Effector memory CD8-positive, alpha-beta T cell (primary cell): ENCODE measurements around the gene KLRB1.
A peak's percentile ranks its signal among the peaks of the same experiment; 100 is the strongest.
"Not testable (repeated sequence)": the region's sequence is repeated elsewhere in the genome, so short reads cannot be mapped to it uniquely, and the experiment has no call there.

Source experiments
- ATAC-seq: fragments of 150-1000 bp; cut with Tn5 transposase; replicated peaks from 2 replicates; pipeline ENCODE4 v1.10.0; 2021; ENCODE audit warnings: mild to moderate bottlenecking, moderate library complexity
- DNase-seq, 3 experiments: peaks; one replicate each; pipeline ENCODE4 v3.0.0; 2021
- H3K27ac Mint-ChIP-seq, 2 donors: one replicate each; pipeline ENCODE4 v1.8.0; 2022; ENCODE audit warnings: mild to moderate bottlenecking in 2 of 2, mixed read lengths in 2 of 2, moderate library complexity in 2 of 2
- H3K27me3 Mint-ChIP-seq, 2 donors: one replicate each; pipeline ENCODE4 v1.8.0; 2022; ENCODE audit warnings: mixed read lengths in 2 of 2
- H3K36me3 Mint-ChIP-seq: one replicate; pipeline ENCODE4 v1.8.0; 2022; ENCODE audit warnings: mild to moderate bottlenecking, moderate library complexity, mixed read lengths; ENCODE audit not compliant: insufficient read depth
- H3K4me1 Mint-ChIP-seq, 2 donors: one replicate each; pipeline ENCODE4 v1.8.0; 2022; ENCODE audit warnings: low read depth in 2 of 2, mixed read lengths in 2 of 2
- H3K4me3 Mint-ChIP-seq, 2 donors: one replicate each; pipeline ENCODE4 v1.8.0; 2022; ENCODE audit warnings: mild to moderate bottlenecking in 2 of 2, mixed read lengths in 2 of 2, moderate library complexity in 2 of 2
- H3K9me3 Mint-ChIP-seq, 2 donors: one replicate each; pipeline ENCODE4 v1.8.0; 2022; ENCODE audit warnings: mixed read lengths in 2 of 2

KLRB1 gene

GRCh38 chr12:9610606-9611005, 2.9 kb upstream of the KLRB1 start:
- H3K27me3 Mint-ChIP-seq, H3K9me3 Mint-ChIP-seq, ATAC-seq, H3K27ac Mint-ChIP-seq, DNase-seq, H3K4me3 Mint-ChIP-seq: not testable (repeated sequence)
- peaks cover 19% of the 10 kb centered on the region for H3K36me3 Mint-ChIP-seq
- H3K4me1 Mint-ChIP-seq: peaks cover 47 to 59% of the 10 kb centered on the region in 2 donors

- Mint-ChIP-seq H3K36me3 (peaks cover 26% of the 10 kb centered on the region), H3K9me3 (peaks cover 0 to 8% of the 10 kb centered on the region in 2 donors), H3K27ac (peak overlapping the region; percentile 83 to 89), H3K4me1 (peaks cover 28 to 33% of the 10 kb centered on the region in 2 donors), H3K27me3 (no peaks in the 10 kb centered on the region), H3K4me3 (peak overlapping the region; percentile 80 to 81)
- ATAC-seq (peak; percentile 44), DNase-seq (no peak)
These were observed 862 bp downstream of the KLRB1 start for GRCh38 chr12:9606736-9607372.

- ATAC-seq: peak; percentile 57
- peak overlapping the region in 1 of 2 donors; percentile 90 for H3K27ac Mint-ChIP-seq
- H3K4me3 Mint-ChIP-seq: peak overlapping the region; percentile 70 to 74
- H3K4me1 Mint-ChIP-seq: peaks cover 22 to 29% of the 10 kb centered on the region in 2 donors
- H3K9me3 Mint-ChIP-seq: peaks cover 0 to 2% of the 10 kb centered on the region in 2 donors
- peaks cover 28% of the 10 kb centered on the region for H3K36me3 Mint-ChIP-seq
- DNase-seq: no peak
- H3K27me3 Mint-ChIP-seq: no peaks in the 10 kb centered on the region
These were observed 1.5 kb downstream of the KLRB1 start for GRCh38 chr12:9606247-9606646.

GRCh38 chr12:9605483-9605882, 2.2 kb downstream of the KLRB1 start:
- peak overlapping the region; percentile 70 to 74 for H3K4me3 Mint-ChIP-seq

GRCh38 chr12:9604287-9604686, 3.4 kb downstream of the KLRB1 start:
- ATAC-seq: peak; percentile 41

More at GRCh38 chr12:9605483-9605882, 2.2 kb downstream of the KLRB1 start:
- ATAC-seq (no peak), DNase-seq (no peak)
- H3K27me3 Mint-ChIP-seq: no peaks in the 10 kb centered on the region
- H3K4me1 Mint-ChIP-seq: peaks cover 18 to 22% of the 10 kb centered on the region in 2 donors
- H3K36me3 Mint-ChIP-seq: peaks cover 28% of the 10 kb centered on the region
- H3K27ac Mint-ChIP-seq: peak overlapping the region; percentile 31 to 90
- H3K9me3 Mint-ChIP-seq: no peaks in the 10 kb centered on the region

GRCh38 chr12:9600426-9600825, 7.3 kb downstream of the KLRB1 start:
- H3K4me1 Mint-ChIP-seq: peaks cover 0 to 21% of the 10 kb centered on the region in 2 donors
- not testable (repeated sequence) for H3K27me3 Mint-ChIP-seq, ATAC-seq, DNase-seq, H3K9me3 Mint-ChIP-seq
- H3K27ac Mint-ChIP-seq: peak overlapping the region in 1 of 2 donors; percentile 75
- H3K36me3 Mint-ChIP-seq: peaks cover 47% of the 10 kb centered on the region
- H3K4me3 Mint-ChIP-seq: peak overlapping the region in 1 of 2 donors; percentile 33

More at GRCh38 chr12:9604287-9604686, 3.4 kb downstream of the KLRB1 start:
- peak overlapping the region; percentile 31 to 74 for H3K4me3 Mint-ChIP-seq
- peaks cover 10 to 21% of the 10 kb centered on the region in 2 donors for H3K4me1 Mint-ChIP-seq
- H3K27me3 Mint-ChIP-seq: no peaks in the 10 kb centered on the region
- no peaks in the 10 kb centered on the region for H3K9me3 Mint-ChIP-seq
- peaks cover 31% of the 10 kb centered on the region for H3K36me3 Mint-ChIP-seq
- no peak for DNase-seq
- peak overlapping the region in 1 of 2 donors; percentile 90 for H3K27ac Mint-ChIP-seq

GRCh38 chr12:9598363-9598762, 9.4 kb downstream of the KLRB1 start:
- no peaks in the 10 kb centered on the region for H3K27me3 Mint-ChIP-seq
- ATAC-seq: no peak
- DNase-seq: no peak
- no peak overlapping the region for H3K4me3 Mint-ChIP-seq
- no peaks in the 10 kb centered on the region for H3K9me3 Mint-ChIP-seq
- H3K36me3 Mint-ChIP-seq: peaks cover 47% of the 10 kb centered on the region
- peaks cover 0 to 13% of the 10 kb centered on the region in 2 donors for H3K4me1 Mint-ChIP-seq
- H3K27ac Mint-ChIP-seq: no peak overlapping the region

- Mint-ChIP-seq H3K27ac (peak overlapping the region; percentile 50 to 53), H3K9me3 (no peaks in the 10 kb centered on the region), H3K4me1 (peaks cover 0 to 10% of the 10 kb centered on the region in 2 donors), H3K4me3 (no peak overlapping the region), H3K27me3 (no peaks in the 10 kb centered on the region), H3K36me3 (peaks cover 43% of the 10 kb centered on the region)
- ATAC-seq (peak; percentile 21), DNase-seq (no peak)
These were observed 10.4 kb downstream of the KLRB1 start for GRCh38 chr12:9597365-9597764.

GRCh38 chr12:9590441-9590840, 17.3 kb downstream of the KLRB1 start:
- DNase-seq: no peak
- H3K4me1 Mint-ChIP-seq: peaks cover 0 to 4% of the 10 kb centered on the region in 2 donors
- ATAC-seq: no peak
- peaks cover 6% of the 10 kb centered on the region for H3K36me3 Mint-ChIP-seq
- H3K9me3 Mint-ChIP-seq: no peaks in the 10 kb centered on the region
- H3K27ac Mint-ChIP-seq: no peak overlapping the region
- no peaks in the 10 kb centered on the region for H3K27me3 Mint-ChIP-seq
- no peak overlapping the region for H3K4me3 Mint-ChIP-seq

- DNase-seq (no peak), ATAC-seq (no peak)
- H3K36me3 Mint-ChIP-seq: peaks cover under 1% of the 10 kb centered on the region
- H3K27ac Mint-ChIP-seq: no peak overlapping the region
- peaks cover 0 to 4% of the 10 kb centered on the region in 2 donors for H3K4me1 Mint-ChIP-seq
- H3K9me3 Mint-ChIP-seq: no peaks in the 10 kb centered on the region
- no peak overlapping the region for H3K4me3 Mint-ChIP-seq
- no peaks in the 10 kb centered on the region for H3K27me3 Mint-ChIP-seq
These were observed 19.0 kb downstream of the KLRB1 start for GRCh38 chr12:9588749-9589148.

GRCh38 chr12:9587987-9588600, 19.6 kb downstream of the KLRB1 start:
- Mint-ChIP-seq H3K9me3 (no peaks in the 10 kb centered on the region), H3K36me3 (no peaks in the 10 kb centered on the region), H3K4me3 (no peak overlapping the region), H3K27ac (no peak overlapping the region), H3K27me3 (no peaks in the 10 kb centered on the region), H3K4me1 (peaks cover 0 to 4% of the 10 kb centered on the region in 2 donors)
- DNase-seq (no peak), ATAC-seq (no peak)

- H3K36me3 Mint-ChIP-seq, ATAC-seq, DNase-seq: not testable (repeated sequence)
These were observed 30.0 kb downstream of the KLRB1 start for GRCh38 chr12:9577729-9578128.

GRCh38 chr12:9567151-9567550, 40.6 kb downstream of the KLRB1 start:
- H3K4me1 Mint-ChIP-seq, H3K4me3 Mint-ChIP-seq, ATAC-seq: not testable (repeated sequence)

More at GRCh38 chr12:9577729-9578128, 30.0 kb downstream of the KLRB1 start:
- H3K9me3 Mint-ChIP-seq, H3K4me1 Mint-ChIP-seq, H3K4me3 Mint-ChIP-seq, H3K27me3 Mint-ChIP-seq, H3K27ac Mint-ChIP-seq: not testable (repeated sequence)

GRCh38 chr12:9566113-9566512, 41.6 kb downstream of the KLRB1 start:
- H3K4me3 Mint-ChIP-seq, H3K27me3 Mint-ChIP-seq, ATAC-seq, H3K27ac Mint-ChIP-seq, DNase-seq, H3K36me3 Mint-ChIP-seq, H3K4me1 Mint-ChIP-seq, H3K9me3 Mint-ChIP-seq: not testable (repeated sequence)

More at GRCh38 chr12:9567151-9567550, 40.6 kb downstream of the KLRB1 start:
- H3K27me3 Mint-ChIP-seq, H3K9me3 Mint-ChIP-seq, H3K27ac Mint-ChIP-seq, H3K36me3 Mint-ChIP-seq, DNase-seq: not testable (repeated sequence)
